ENCODE data around the gene ERVK3-1. TPM values are rescaled to one million over a fixed set of nuclear protein-coding genes. Genes with fewer than 3 reads are reported as not detected.

ERVK3-1 gene
- total and polyA plus RNA-seq, 4 experiments from 2014 or later, result 59.3 to 76.6 (median 73.1) TPM

DNA sequence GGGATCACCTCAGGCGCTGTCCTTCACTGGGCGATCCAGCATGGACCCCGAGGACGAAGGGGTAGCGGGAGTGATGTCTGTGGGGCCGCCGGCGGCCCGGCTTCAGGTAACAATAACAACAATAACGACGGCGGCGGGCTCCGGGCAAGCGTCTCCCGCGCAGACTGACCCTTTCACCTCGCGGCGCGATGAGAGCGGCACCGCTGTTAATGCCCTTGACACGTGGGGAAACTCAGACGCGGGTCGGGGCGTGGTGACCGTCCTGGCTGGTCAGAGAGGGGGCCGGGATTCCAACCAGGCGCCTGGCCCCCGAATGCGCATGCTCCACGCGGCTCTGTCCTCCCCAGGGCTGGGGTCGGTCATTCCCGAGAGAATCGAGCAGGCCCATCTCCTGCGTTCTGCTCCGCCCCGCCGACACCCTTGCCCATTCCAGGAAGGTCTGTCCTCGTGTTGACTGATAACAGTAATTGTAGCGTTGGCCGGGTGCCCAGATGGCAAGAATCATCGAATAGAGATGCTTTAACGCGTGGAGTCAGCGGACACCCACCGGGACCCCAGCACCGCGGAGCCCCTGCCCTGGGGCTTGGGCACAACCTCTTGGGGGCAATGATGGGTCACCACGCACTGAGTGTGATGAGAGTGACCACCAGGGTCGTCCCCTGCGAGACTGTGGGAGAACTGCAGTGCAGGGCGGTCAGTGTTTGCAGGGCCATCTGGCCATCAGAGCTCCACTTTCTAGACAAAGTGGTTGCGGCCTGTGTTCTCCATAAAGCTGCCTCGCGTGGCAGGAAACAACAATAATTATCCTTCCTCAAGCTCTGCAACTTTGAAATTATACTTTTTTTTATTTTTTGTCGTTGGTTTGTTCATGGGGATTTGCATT, 25.9 kb upstream of the ERVK3-1 start:
- Mint-ChIP-seq H3K9me3 (peaks cover 0 to 14% (median 5%) of the 10 kb centered on the region in 8 donors), H3K27me3 (no peaks in the 10 kb centered on the region), H3K4me3 (peak overlapping the region; percentile 93 to 100 (median 98)), H3K36me3 (peaks cover 28 to 38% of the 10 kb centered on the region in 2 donors), H3K4me1 (peaks cover 26 to 57% (median 36%) of the 10 kb centered on the region in 4 donors), H3K27ac (peak overlapping the region; percentile 91 to 99 (median 96))
- Histone ChIP-seq H3K27ac (ENCODE audit: low read depth, low read length) (peak overlapping the region; percentile 73), H3K4me3 (ENCODE audit: low read length in 2 of 2) (peak overlapping the region; percentile 62 to 92), H3K36me3 (ENCODE audit: insufficient read depth, low read length) (peaks cover 8% of the 10 kb centered on the region), H3K27me3 (ENCODE audit: insufficient read depth, low read length) (no peaks in the 10 kb centered on the region), H3K4me1 (ENCODE audit: insufficient read depth, low read length) (peaks cover 36% of the 10 kb centered on the region), H3K9me3 (ENCODE audit: control insufficient read depth in 1 of 2, low read length in 2 of 2) (peaks cover 0 to 7% of the 10 kb centered on the region in 2 donors)
- ChIA-PET POLR2A (ENCODE audit: partially characterized antibody) (interaction anchor here (0.7 to 2.5 kb wide), 16 partner anchors 17 to 1875 kb away, joined by 3 to 28 read pairs (median 5); partner anchors contain the start of genes ERVK3-1, ZNF274, ZNF497 and ZNF548), CTCF (ENCODE audit: partially characterized antibody) (interaction anchor here (1.0 kb wide), 1 partner anchor 30 kb away, joined by 3 read pairs; no protein-coding TSS in a partner anchor)
- peak in 3 of 5 donors; percentile 14 to 60 (median 22) for DNase-seq
- intact Hi-C loops (cut with micrococcal nuclease), result loop anchor here (2.0 kb wide), 2 partner anchors 102 to 130 kb away; partner anchors contain the start of genes ZNF584 and ZNF837

DNA sequence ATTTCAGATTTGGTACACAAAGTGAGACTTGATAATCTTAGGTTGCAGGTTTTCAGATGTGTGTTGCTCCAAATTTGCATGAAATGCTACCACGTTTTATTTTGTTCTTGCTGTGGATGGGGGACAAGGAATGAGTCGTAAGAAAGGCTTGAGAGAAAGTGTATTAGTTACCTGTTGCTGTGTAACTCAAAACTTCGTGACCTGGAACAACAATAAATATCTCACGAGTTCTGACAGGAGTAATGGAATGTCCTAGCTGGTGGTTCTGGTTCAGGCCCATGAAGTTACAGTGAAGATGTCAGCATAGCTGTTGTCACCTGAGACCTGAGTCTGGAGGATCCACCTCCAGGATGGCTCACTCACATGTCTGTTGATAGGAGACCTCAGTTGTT, 25.3 kb upstream of the ERVK3-1 start:
- intact Hi-C loops (cut with micrococcal nuclease), result loop anchor here (2.0 kb wide), 2 partner anchors 101 to 129 kb away; partner anchors contain the start of genes ZNF584 and ZNF837
- ChIA-PET CTCF (ENCODE audit: partially characterized antibody) (interaction anchor here (1.0 kb wide), 1 partner anchor 29 kb away, joined by 3 read pairs; no protein-coding TSS in a partner anchor), POLR2A (ENCODE audit: partially characterized antibody) (interaction anchor here (0.9 to 2.5 kb wide), 6 partner anchors 18 to 891 kb away, joined by 3 to 28 read pairs (median 4); partner anchors contain the start of genes ERVK3-1, ZNF274, ZNF548 and ZSCAN22)
- Mint-ChIP-seq H3K36me3 (peaks cover 22 to 33% of the 10 kb centered on the region in 2 donors), H3K27ac (peak overlapping the region; percentile 75 to 99 (median 96)), H3K4me1 (peaks cover 26 to 53% (median 36%) of the 10 kb centered on the region in 4 donors), H3K9me3 (peaks cover 0 to 8% (median 3%) of the 10 kb centered on the region in 8 donors), H3K4me3 (peak overlapping the region; percentile 93 to 100 (median 98)), H3K27me3 (no peaks in the 10 kb centered on the region)
- Histone ChIP-seq H3K27me3 (ENCODE audit: insufficient read depth, low read length) (no peaks in the 10 kb centered on the region), H3K9me3 (ENCODE audit: control insufficient read depth in 1 of 2, low read length in 2 of 2) (peaks cover 0 to 5% of the 10 kb centered on the region in 2 donors), H3K4me1 (ENCODE audit: insufficient read depth, low read length) (peaks cover 36% of the 10 kb centered on the region), H3K36me3 (ENCODE audit: insufficient read depth, low read length) (peaks cover 4% of the 10 kb centered on the region), H3K4me3 (ENCODE audit: low read length in 2 of 2) (no peak overlapping the region), H3K27ac (ENCODE audit: low read depth, low read length) (no peak overlapping the region)
- no peak for DNase-seq

DNA sequence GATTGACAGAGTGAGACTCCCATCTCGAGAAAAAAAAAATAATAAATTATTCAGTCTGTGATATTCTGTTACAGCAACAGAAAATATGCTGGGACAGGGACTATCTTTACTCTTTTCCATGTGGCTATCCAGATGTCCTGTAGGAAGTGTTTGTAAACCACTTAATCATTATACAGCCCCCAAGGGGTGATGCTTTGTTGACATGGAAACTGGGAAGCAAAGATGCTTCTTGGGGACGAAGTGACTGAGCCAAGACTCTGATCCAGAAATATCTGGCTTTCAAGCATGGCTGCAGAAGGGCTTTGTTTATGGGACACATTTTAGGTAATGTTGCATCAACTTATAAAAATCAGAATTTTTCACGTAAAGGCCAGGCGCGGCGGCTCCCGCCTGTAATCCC, 21.0 kb upstream of the ERVK3-1 start:
- Histone ChIP-seq H3K4me3 (ENCODE audit: low read length in 2 of 2) (no peak overlapping the region), H3K36me3 (ENCODE audit: insufficient read depth, low read length) (peaks cover 36% of the 10 kb centered on the region), H3K9me3 (ENCODE audit: control insufficient read depth in 1 of 2, low read length in 2 of 2) (no peaks in the 10 kb centered on the region), H3K27ac (ENCODE audit: low read depth, low read length) (no peak overlapping the region), H3K4me1 (ENCODE audit: insufficient read depth, low read length) (peaks cover 22% of the 10 kb centered on the region), H3K27me3 (ENCODE audit: insufficient read depth, low read length) (no peaks in the 10 kb centered on the region)
- H3K4me1 Mint-ChIP-seq, result peaks cover 18 to 26% (median 23%) of the 10 kb centered on the region in 4 donors
- no peaks in the 10 kb centered on the region for H3K27me3 Mint-ChIP-seq
- H3K4me3 Mint-ChIP-seq, result no peak overlapping the region
- intact Hi-C loops (cut with micrococcal nuclease), result no loop called here
- DNase-seq, result no peak
- H3K36me3 Mint-ChIP-seq, result peaks cover 42 to 44% of the 10 kb centered on the region in 2 donors
- ChIA-PET CTCF (ENCODE audit: partially characterized antibody) (no interaction called here), POLR2A (ENCODE audit: partially characterized antibody) (no interaction called here)
- no peak overlapping the region for H3K27ac Mint-ChIP-seq
- peaks cover 0 to 4% (median 0%) of the 10 kb centered on the region in 8 donors for H3K9me3 Mint-ChIP-seq

DNA sequence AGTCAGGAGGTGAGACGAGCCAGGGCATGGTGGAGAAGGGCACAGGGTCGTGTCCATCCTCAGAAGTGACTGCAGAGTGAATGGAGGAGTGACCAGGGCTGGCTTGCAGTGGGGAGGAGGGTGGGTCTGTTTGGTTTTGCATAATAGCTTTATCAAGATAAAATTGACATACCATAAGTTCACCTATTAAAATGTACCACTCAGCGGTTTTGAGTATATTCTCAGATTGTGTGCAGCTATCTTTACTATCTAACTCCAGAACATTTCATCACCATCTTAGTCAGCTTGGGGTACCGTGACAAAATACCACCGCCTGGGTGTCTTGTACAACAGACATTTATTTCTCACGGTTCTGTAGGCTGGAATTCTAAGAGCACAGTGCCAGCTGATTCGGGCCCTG, 13.2 kb upstream of the ERVK3-1 start:
- Mint-ChIP-seq H3K4me1 (peaks cover 0 to 5% (median 0%) of the 10 kb centered on the region in 4 donors), H3K4me3 (no peak overlapping the region), H3K27ac (no peak overlapping the region), H3K9me3 (peaks cover 0 to 44% (median 18%) of the 10 kb centered on the region in 8 donors), H3K36me3 (peaks cover 68 to 77% of the 10 kb centered on the region in 2 donors), H3K27me3 (no peaks in the 10 kb centered on the region)
- H3K27ac ChIP-seq (ENCODE audit: low read depth, low read length), result no peak overlapping the region
- CTCF ChIA-PET (ENCODE audit: partially characterized antibody), result no interaction called here
- peaks cover 0 to 17% of the 10 kb centered on the region in 2 donors for H3K9me3 ChIP-seq (ENCODE audit: control insufficient read depth in 1 of 2, low read length in 2 of 2)
- H3K27me3 ChIP-seq (ENCODE audit: insufficient read depth, low read length), result no peaks in the 10 kb centered on the region
- intact Hi-C loops (cut with micrococcal nuclease), result no loop called here
- peaks cover 37% of the 10 kb centered on the region for H3K36me3 ChIP-seq (ENCODE audit: insufficient read depth, low read length)
- no peaks in the 10 kb centered on the region for H3K4me1 ChIP-seq (ENCODE audit: insufficient read depth, low read length)
- no peak for DNase-seq
- no peak overlapping the region for H3K4me3 ChIP-seq (ENCODE audit: low read length in 2 of 2)
- POLR2A ChIA-PET (ENCODE audit: partially characterized antibody), result no interaction called here

DNA sequence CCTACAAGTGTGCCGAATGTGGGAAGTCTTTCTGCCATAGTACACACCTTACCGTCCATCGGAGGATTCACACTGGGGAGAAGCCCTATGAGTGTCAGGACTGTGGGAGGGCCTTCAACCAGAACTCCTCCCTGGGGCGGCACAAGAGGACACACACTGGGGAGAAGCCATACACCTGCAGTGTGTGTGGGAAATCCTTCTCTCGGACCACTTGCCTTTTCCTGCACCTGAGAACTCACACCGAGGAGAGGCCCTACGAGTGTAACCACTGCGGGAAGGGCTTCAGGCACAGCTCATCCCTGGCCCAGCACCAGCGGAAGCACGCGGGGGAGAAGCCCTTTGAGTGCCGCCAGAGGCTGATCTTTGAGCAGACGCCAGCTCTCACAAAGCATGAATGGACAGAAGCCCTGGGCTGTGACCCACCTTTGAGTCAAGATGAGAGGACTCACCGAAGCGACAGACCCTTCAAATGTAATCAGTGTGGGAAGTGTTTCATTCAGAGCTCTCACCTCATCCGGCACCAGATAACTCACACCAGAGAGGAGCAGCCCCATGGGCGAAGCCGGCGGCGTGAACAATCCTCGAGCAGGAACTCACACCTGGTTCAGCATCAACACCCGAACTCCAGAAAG, 10.3 kb upstream of the ERVK3-1 start:
- Histone ChIP-seq H3K27ac (ENCODE audit: low read depth, low read length) (no peak overlapping the region), H3K27me3 (ENCODE audit: insufficient read depth, low read length) (no peaks in the 10 kb centered on the region), H3K4me3 (ENCODE audit: low read length in 2 of 2) (no peak overlapping the region), H3K36me3 (ENCODE audit: insufficient read depth, low read length) (peaks cover 24% of the 10 kb centered on the region), H3K9me3 (ENCODE audit: control insufficient read depth in 1 of 2, low read length in 2 of 2) (peaks cover 0 to 17% of the 10 kb centered on the region in 2 donors), H3K4me1 (ENCODE audit: insufficient read depth, low read length) (no peaks in the 10 kb centered on the region)
- H3K27me3 Mint-ChIP-seq, result no peaks in the 10 kb centered on the region
- peaks cover 0 to 40% (median 20%) of the 10 kb centered on the region in 8 donors for H3K9me3 Mint-ChIP-seq
- peaks cover 0 to 5% (median under 1%) of the 10 kb centered on the region in 4 donors for H3K4me1 Mint-ChIP-seq
- DNase-seq, result no peak
- H3K4me3 Mint-ChIP-seq, result no peak overlapping the region
- intact Hi-C loops (cut with micrococcal nuclease), result no loop called here
- H3K36me3 Mint-ChIP-seq, result peaks cover 55 to 63% of the 10 kb centered on the region in 2 donors
- ChIA-PET POLR2A (ENCODE audit: partially characterized antibody) (no interaction called here), CTCF (ENCODE audit: partially characterized antibody) (no interaction called here)
- peak overlapping the region in 1 of 7 donors; percentile 53 for H3K27ac Mint-ChIP-seq

DNA sequence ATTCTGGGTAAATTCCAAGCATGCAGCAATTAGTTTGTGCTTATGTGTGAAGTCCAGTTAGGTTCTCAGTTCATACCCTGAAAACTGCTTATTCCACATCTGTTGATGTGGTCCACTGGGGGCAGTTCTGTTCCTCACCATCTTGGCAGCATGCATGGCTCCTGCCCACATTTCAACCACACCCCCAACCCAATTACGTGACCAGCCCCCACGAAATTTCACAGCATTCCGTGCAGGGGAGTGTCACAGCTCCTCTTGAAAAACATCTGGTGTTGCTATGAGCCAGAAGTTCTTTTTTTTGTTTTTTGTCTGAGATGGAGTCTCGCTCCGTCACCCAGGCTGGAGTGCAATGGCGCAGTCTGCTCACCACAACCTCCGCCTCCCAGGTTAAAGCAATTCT, 9.1 kb upstream of the ERVK3-1 start:
- no peak overlapping the region for H3K27ac Mint-ChIP-seq
- Histone ChIP-seq H3K4me3 (ENCODE audit: low read length in 2 of 2) (no peak overlapping the region), H3K27me3 (ENCODE audit: insufficient read depth, low read length) (no peaks in the 10 kb centered on the region), H3K36me3 (ENCODE audit: insufficient read depth, low read length) (peaks cover 21% of the 10 kb centered on the region), H3K27ac (ENCODE audit: low read depth, low read length) (no peak overlapping the region), H3K4me1 (ENCODE audit: insufficient read depth, low read length) (no peaks in the 10 kb centered on the region), H3K9me3 (ENCODE audit: control insufficient read depth in 1 of 2, low read length in 2 of 2) (peaks cover 0 to 17% of the 10 kb centered on the region in 2 donors)
- H3K27me3 Mint-ChIP-seq, result no peaks in the 10 kb centered on the region
- H3K9me3 Mint-ChIP-seq, result peaks cover 0 to 40% (median 20%) of the 10 kb centered on the region in 8 donors
- peaks cover 0 to 3% (median under 1%) of the 10 kb centered on the region in 4 donors for H3K4me1 Mint-ChIP-seq
- ChIA-PET CTCF (ENCODE audit: partially characterized antibody) (no interaction called here), POLR2A (ENCODE audit: partially characterized antibody) (interaction anchor here (1.6 kb wide), 1 partner anchor 19 kb away, joined by 3 read pairs; no protein-coding TSS in a partner anchor)
- intact Hi-C loops (cut with micrococcal nuclease), result no loop called here
- no peak overlapping the region for H3K4me3 Mint-ChIP-seq
- DNase-seq, result no peak
- peaks cover 61 to 66% of the 10 kb centered on the region in 2 donors for H3K36me3 Mint-ChIP-seq
